B cell (primary cell): ENCODE measurements around the gene SLIT3. TPM values are rescaled to one million over a fixed set of nuclear protein-coding genes. Genes with fewer than 3 reads are reported as not detected.

Source experiments
- ATAC-seq: fragments of 200-7000 bp; cut with Tn5 transposase; one replicate; pipeline ENCODE4 v1.10.0; 2021; ENCODE audit warnings: low read depth, mild to moderate bottlenecking, moderate number of reproducible peaks, moderate library complexity
- CTCF ChIA-PET: fragments of 350-600 bp; sonication (Branson Sonifier 250); formaldehyde crosslinking; loops from one replicate; lab custom pipeline; 2021; ENCODE audit warnings: antibody characterized with exemption, inconsistent platforms; lab: Charles Lee
- POLR2A ChIA-PET: fragments of 350-600 bp; sonication (Branson Sonifier 250); formaldehyde crosslinking; loops from one replicate; lab custom pipeline; 2021; ENCODE audit warnings: antibody characterized with exemption; lab: Charles Lee
- DNase-seq: peaks from one replicate; pipeline ENCODE4 v3.0.0; 2013
- H2AFZ ChIP-seq: 2 replicates; pipeline ENCODE4 v1.6.1; 2012; ENCODE audit warnings: mild to moderate bottlenecking, low read depth, low read length; ENCODE audit not compliant: insufficient read depth, poor library complexity, severe bottlenecking
- H3K27ac ChIP-seq, 2 donors: 1 replicate in 1 of 2; 2 replicates in 1 of 2; pipeline ENCODE4 v1.5.1; 2012 to 2013; ENCODE audit warnings: low read length in 2 of 2, mild to moderate bottlenecking in 2 of 2, moderate library complexity in 1 of 2
- H3K27me3 ChIP-seq, 4 experiments: fragments of 200-600 bp in 1 of 4; sonication (generic) in 1 of 4; replicated peaks in 1 of 4; 1 replicate in 2 of 4; 2 replicates in 2 of 4; pipeline versions ENCODE4 v1.6.1 to v1.7.0; 2013 to 2016; ENCODE audit warnings: low read length in 3 of 4, mild to moderate bottlenecking in 2 of 4, mixed read lengths in 1 of 4, moderate library complexity in 1 of 4; ENCODE audit not compliant: insufficient read depth in 4 of 4, control insufficient read depth in 3 of 4; ENCODE audit errors: control extremely low read depth in 1 of 4
- H3K36me3 ChIP-seq, 2 experiments: replicated peaks in 1 of 2; 1 replicate in 1 of 2; 2 replicates in 1 of 2; pipeline versions ENCODE4 v1.6.1 to v1.7.1; 2013; ENCODE audit warnings: low read length in 1 of 2; ENCODE audit not compliant: insufficient read depth in 2 of 2, control insufficient read depth in 1 of 2; ENCODE audit errors: control extremely low read depth in 1 of 2, extremely low read depth in 1 of 2
- H3K4me1 ChIP-seq, 2 donors: fragments of 200-600 bp in 1 of 2; sonication (generic) in 1 of 2; 1 replicate in 1 of 2; 2 replicates in 1 of 2; pipeline versions ENCODE4 v1.5.1 to v1.6.1; 2013 to 2017; ENCODE audit warnings: low read length in 2 of 2; ENCODE audit not compliant: control insufficient read depth in 2 of 2, insufficient read depth in 2 of 2
- H3K4me2 ChIP-seq: replicated peaks from 2 replicates; pipeline ENCODE3; 2012; ENCODE audit warnings: mild to moderate bottlenecking, low read depth, low read length; ENCODE audit not compliant: poor library complexity, severe bottlenecking
- H3K4me3 ChIP-seq, 5 experiments: fragments of 200-600 bp in 1 of 5; sonication (generic) in 1 of 5; 1 replicate in 3 of 5; 2 replicates in 2 of 5; pipeline versions ENCODE4 v1.5.1 to v1.7.0; 2011 to 2016; ENCODE audit warnings: low read length in 4 of 5, mild to moderate bottlenecking in 4 of 5, low read depth in 2 of 5, control low read depth in 1 of 5, moderate library complexity in 1 of 5; ENCODE audit not compliant: insufficient read depth in 1 of 5; ENCODE audit errors: control extremely low read depth in 1 of 5, extremely low read depth in 1 of 5
- H3K79me2 ChIP-seq: fragments of 200-600 bp; sonication (generic); one replicate; pipeline ENCODE4 v1.6.0; 2016; ENCODE audit warnings: low read length; ENCODE audit not compliant: control insufficient read depth, insufficient read depth
- H3K9ac ChIP-seq: fragments of 200-600 bp; sonication (generic); 2 replicates; pipeline ENCODE4 v1.6.1; 2017; ENCODE audit warnings: mild to moderate bottlenecking, low read length, moderate library complexity
- H3K9me3 ChIP-seq, 3 donors: one replicate each; pipeline versions ENCODE4 v1.6.1 to v1.7.1; 2013; ENCODE audit warnings: low read length in 2 of 3; ENCODE audit not compliant: control insufficient read depth in 2 of 3, insufficient read depth in 1 of 3; ENCODE audit errors: control extremely low read depth in 1 of 3
- H4K20me1 ChIP-seq: 2 replicates; pipeline ENCODE4 v1.6.0; 2012; ENCODE audit warnings: mild to moderate bottlenecking, low read length; ENCODE audit not compliant: insufficient read depth, control insufficient read depth, poor library complexity, severe bottlenecking
- H3K27ac Mint-ChIP-seq: one replicate; pipeline ENCODE4 v1.8.0; 2021; ENCODE audit warnings: mixed read lengths
- H3K27me3 Mint-ChIP-seq: one replicate; pipeline ENCODE4 v1.8.0; 2021; ENCODE audit warnings: mixed read lengths
- H3K4me1 Mint-ChIP-seq: one replicate; pipeline ENCODE4 v1.8.0; 2021; ENCODE audit warnings: mixed read lengths
- H3K4me3 Mint-ChIP-seq: one replicate; pipeline ENCODE4 v1.8.0; 2021; ENCODE audit warnings: mixed read lengths
- H3K9me3 Mint-ChIP-seq: one replicate; pipeline ENCODE4 v1.8.0; 2022; ENCODE audit warnings: mixed read lengths; ENCODE audit not compliant: insufficient read depth
- EZH2 ChIP-seq: IDR thresholded peaks from 2 replicates; pipeline ENCODE4 v1.6.1; 2012; ENCODE audit warnings: borderline replicate concordance, low read depth, mild to moderate bottlenecking, moderate library complexity, low read length; ENCODE audit not compliant: insufficient read depth, poor library complexity, severe bottlenecking
- WGBS: methylation state at CpG from one replicate; pipeline ENCODE4 v1.1.5; 2013; ENCODE audit warnings: missing lambda C conversion rate; ENCODE audit not compliant: insufficient coverage; 5-methylcytosine and 5-hydroxymethylcytosine counted together
- intact Hi-C: fragments of 100-400 bp; cut with micrococcal nuclease; formaldehyde crosslinking; loops from one replicate; pipeline ENCODE4 v1.10.0; 2022
- polyA plus RNA-seq: library from polyadenylated mRNA; depleted of rRNA; stranded (reverse); fragments of >200 nt; gene quantifications from 2 replicates; pipeline ENCODE4 v1.2.3, GENCODE V29; 2012
- total RNA-seq, 2 donors: library from RNA; stranded (reverse); fragments of 120-200 nt in 1 of 2; gene quantifications; 1 replicate in 1 of 2; 2 replicates in 1 of 2; pipeline versions ENCODE4 v1.2.3 to v1.2.4, GENCODE V29; 2013 to 2022
- TF ChIP-seq, protein P1 (sequence below): fragments of 200-600 bp; IDR thresholded peaks from one replicate; pipeline ENCODE4 v1.8.0; 2022; ENCODE audit warnings: antibody characterized with exemption, mild to moderate bottlenecking

The SLIT3 gene
- total and polyA plus RNA-seq, 2 donors (not counting 1 experiment from before 2014, with no cell fraction given), result not detected

GRCh38 chr5:169272731-169273427 is 28.1 kb downstream of the SLIT3 start:
- no peak overlapping the region for H3K9ac ChIP-seq
- no peak overlapping the region for H2AFZ ChIP-seq
- no peaks in the 10 kb centered on the region for H3K4me1 Mint-ChIP-seq
- no peaks in the 10 kb centered on the region for H3K36me3 ChIP-seq
- H3K27ac Mint-ChIP-seq, result no peak overlapping the region
- ATAC-seq (no peak), DNase-seq (no peak)
- H3K27ac ChIP-seq, result no peak overlapping the region
- H3K4me2 ChIP-seq, result no peak overlapping the region
- peaks cover 0 to 11% (median 0%) of the 10 kb centered on the region in 3 donors for H3K9me3 ChIP-seq
- H4K20me1 ChIP-seq, result no peaks in the 10 kb centered on the region
- no peaks in the 10 kb centered on the region for H3K27me3 Mint-ChIP-seq
- ChIA-PET CTCF (no interaction called here), POLR2A (no interaction called here)
- H3K27me3 ChIP-seq, result no peaks in the 10 kb centered on the region
- intact Hi-C loops, result no loop called here
- TF ChIP-seq, protein P1, sequence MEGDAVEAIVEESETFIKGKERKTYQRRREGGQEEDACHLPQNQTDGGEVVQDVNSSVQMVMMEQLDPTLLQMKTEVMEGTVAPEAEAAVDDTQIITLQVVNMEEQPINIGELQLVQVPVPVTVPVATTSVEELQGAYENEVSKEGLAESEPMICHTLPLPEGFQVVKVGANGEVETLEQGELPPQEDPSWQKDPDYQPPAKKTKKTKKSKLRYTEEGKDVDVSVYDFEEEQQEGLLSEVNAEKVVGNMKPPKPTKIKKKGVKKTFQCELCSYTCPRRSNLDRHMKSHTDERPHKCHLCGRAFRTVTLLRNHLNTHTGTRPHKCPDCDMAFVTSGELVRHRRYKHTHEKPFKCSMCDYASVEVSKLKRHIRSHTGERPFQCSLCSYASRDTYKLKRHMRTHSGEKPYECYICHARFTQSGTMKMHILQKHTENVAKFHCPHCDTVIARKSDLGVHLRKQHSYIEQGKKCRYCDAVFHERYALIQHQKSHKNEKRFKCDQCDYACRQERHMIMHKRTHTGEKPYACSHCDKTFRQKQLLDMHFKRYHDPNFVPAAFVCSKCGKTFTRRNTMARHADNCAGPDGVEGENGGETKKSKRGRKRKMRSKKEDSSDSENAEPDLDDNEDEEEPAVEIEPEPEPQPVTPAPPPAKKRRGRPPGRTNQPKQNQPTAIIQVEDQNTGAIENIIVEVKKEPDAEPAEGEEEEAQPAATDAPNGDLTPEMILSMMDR, result no peak
- TF ChIP-seq EZH2, result no peak
- 86% methylated on average over 12 of the region's 12 CpGs for WGBS
- no peak overlapping the region for H3K4me3 ChIP-seq
- no peak overlapping the region for H3K4me3 Mint-ChIP-seq
- H3K9me3 Mint-ChIP-seq, result no peaks in the 10 kb centered on the region
- no peaks in the 10 kb centered on the region for H3K79me2 ChIP-seq
- H3K4me1 ChIP-seq, result no peaks in the 10 kb centered on the region

- Histone ChIP-seq H3K27ac (no peak overlapping the region), H3K4me1 (no peaks in the 10 kb centered on the region), H4K20me1 (no peaks in the 10 kb centered on the region), H3K4me2 (no peak overlapping the region), H3K36me3 (no peaks in the 10 kb centered on the region), H2AFZ (no peak overlapping the region), H3K9ac (no peak overlapping the region), H3K9me3 (peaks cover 0 to 11% (median 0%) of the 10 kb centered on the region in 3 donors), H3K27me3 (no peaks in the 10 kb centered on the region), H3K4me3 (no peak overlapping the region), H3K79me2 (no peaks in the 10 kb centered on the region)
- TF ChIP-seq, protein P1, result no peak
- TF ChIP-seq EZH2, result no peak
- WGBS, result 93% methylated on average over 3 of the region's 5 CpGs
- no peaks in the 10 kb centered on the region for H3K4me1 Mint-ChIP-seq
- no peak for ATAC-seq
- no peak overlapping the region for H3K4me3 Mint-ChIP-seq
- CTCF ChIA-PET, result no interaction called here
- intact Hi-C loops, result no loop called here
- H3K27ac Mint-ChIP-seq, result no peak overlapping the region
- DNase-seq, result no peak
- no peaks in the 10 kb centered on the region for H3K9me3 Mint-ChIP-seq
- POLR2A ChIA-PET, result no interaction called here
- no peaks in the 10 kb centered on the region for H3K27me3 Mint-ChIP-seq
Measured at GRCh38 chr5:169272111-169272510, 28.8 kb downstream of the SLIT3 start.
